DND-41 (cell line): ENCODE measurements around the gene CCDC89.

ENCODE experiments used
- EZH2 ChIP-seq: IDR thresholded peaks from 3 replicates; pipeline ENCODE4 v1.6.1; 2012; ENCODE audit warnings: borderline replicate concordance, low read depth, mild to moderate bottlenecking, moderate library complexity, low read length, inconsistent platforms; ENCODE audit not compliant: severe bottlenecking
- TF ChIP-seq, protein P1 (sequence below): IDR thresholded peaks from 2 replicates; pipeline ENCODE4 v1.5.1; 2012; ENCODE audit warnings: borderline replicate concordance, low read length, moderate library complexity, mild to moderate bottlenecking; ENCODE audit not compliant: poor library complexity, severe bottlenecking; ENCODE audit errors: extremely low read depth

- TF ChIP-seq, protein P1, sequence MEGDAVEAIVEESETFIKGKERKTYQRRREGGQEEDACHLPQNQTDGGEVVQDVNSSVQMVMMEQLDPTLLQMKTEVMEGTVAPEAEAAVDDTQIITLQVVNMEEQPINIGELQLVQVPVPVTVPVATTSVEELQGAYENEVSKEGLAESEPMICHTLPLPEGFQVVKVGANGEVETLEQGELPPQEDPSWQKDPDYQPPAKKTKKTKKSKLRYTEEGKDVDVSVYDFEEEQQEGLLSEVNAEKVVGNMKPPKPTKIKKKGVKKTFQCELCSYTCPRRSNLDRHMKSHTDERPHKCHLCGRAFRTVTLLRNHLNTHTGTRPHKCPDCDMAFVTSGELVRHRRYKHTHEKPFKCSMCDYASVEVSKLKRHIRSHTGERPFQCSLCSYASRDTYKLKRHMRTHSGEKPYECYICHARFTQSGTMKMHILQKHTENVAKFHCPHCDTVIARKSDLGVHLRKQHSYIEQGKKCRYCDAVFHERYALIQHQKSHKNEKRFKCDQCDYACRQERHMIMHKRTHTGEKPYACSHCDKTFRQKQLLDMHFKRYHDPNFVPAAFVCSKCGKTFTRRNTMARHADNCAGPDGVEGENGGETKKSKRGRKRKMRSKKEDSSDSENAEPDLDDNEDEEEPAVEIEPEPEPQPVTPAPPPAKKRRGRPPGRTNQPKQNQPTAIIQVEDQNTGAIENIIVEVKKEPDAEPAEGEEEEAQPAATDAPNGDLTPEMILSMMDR, result no peak
- no peak for TF ChIP-seq EZH2
Measured at GRCh38 chr11:85685820-85686459, at the start of gene CCDC89.
